CD4-positive, alpha-beta T cell treated with Interleukin-4 for 4 hours (primary cell): ENCODE results near the gene CKLF.
"Not testable (repeated sequence)": the region's sequence is repeated elsewhere in the genome, so short reads cannot be mapped to it uniquely, and the experiment has no call there.

Experiments used
- DNase-seq: peaks from one replicate; pipeline ENCODE4 v3.0.0-alpha.2; 2020

CKLF gene

GRCh38 chr16:66552286-66553177 lies at the start of gene CKLF:
Gene CKLF (plus strand): TSS chr16:66552576. CDS start chr16:66552716, 140 bp downstream.
- DNase-seq: peak; percentile 90

GRCh38 chr16:66503030-66503429 lies 49.3 kb upstream of the CKLF start:
- no peak for DNase-seq

- DNase-seq: no peak
Observed at GRCh38 chr16:66503612-66504011, 48.8 kb upstream of the CKLF start.

GRCh38 chr16:66507731-66508239 lies 44.6 kb upstream of the CKLF start:
- no peak for DNase-seq

- no peak for DNase-seq
Observed at GRCh38 chr16:66508248-66508913, 44.0 kb upstream of the CKLF start.

- no peak for DNase-seq
Observed at GRCh38 chr16:66508914-66509496, 43.4 kb upstream of the CKLF start.

- DNase-seq: no peak
Observed at GRCh38 chr16:66509576-66509975, 42.8 kb upstream of the CKLF start.

- DNase-seq: no peak
Observed at GRCh38 chr16:66510298-66510697, 42.1 kb upstream of the CKLF start.

- no peak for DNase-seq
Observed at GRCh38 chr16:66510711-66511601, 41.4 kb upstream of the CKLF start.

GRCh38 chr16:66511602-66512271 lies 40.6 kb upstream of the CKLF start:
- DNase-seq: no peak

GRCh38 chr16:66512272-66513110 lies 39.9 kb upstream of the CKLF start:
- no peak for DNase-seq

- DNase-seq: no peak
Observed at GRCh38 chr16:66513111-66513723, 39.2 kb upstream of the CKLF start.

- not testable (repeated sequence) for DNase-seq
Observed at GRCh38 chr16:66514391-66514790, 38.0 kb upstream of the CKLF start.

- not testable (repeated sequence) for DNase-seq
Observed at GRCh38 chr16:66514980-66515595, 37.3 kb upstream of the CKLF start.

- peak; percentile 23 for DNase-seq
Observed at GRCh38 chr16:66515596-66516508, 36.5 kb upstream of the CKLF start.

- no peak for DNase-seq
Observed at GRCh38 chr16:66516509-66516807, 35.9 kb upstream of the CKLF start.

GRCh38 chr16:66516808-66517585 lies 35.4 kb upstream of the CKLF start:
- peak; percentile 93 for DNase-seq

- no peak for DNase-seq
Observed at GRCh38 chr16:66517586-66518263, 34.7 kb upstream of the CKLF start.
